OCI-LY1 (cell line): Measurements from ENCODE around the gene BEST3.
A peak's percentile ranks its signal among the peaks of the same experiment; 100 is the strongest.

Source experiments
- H2AFZ ChIP-seq: fragments of 200-600 bp; sonication (generic), shearing (Covaris generic); 2 replicates; pipeline ENCODE4 v1.6.0; 2014; ENCODE audit warnings: antibody characterized with exemption, mild to moderate bottlenecking, low read length
- H3F3A ChIP-seq: fragments of 200-600 bp; sonication (generic), shearing (Covaris generic); 2 replicates; pipeline ENCODE4 v1.6.0; 2014; ENCODE audit warnings: mild to moderate bottlenecking, antibody characterized with exemption, low read length, moderate library complexity; ENCODE audit not compliant: insufficient read depth
- H3K27ac ChIP-seq: fragments of 200-600 bp; sonication (generic); 2 replicates; pipeline ENCODE4 v1.5.1; 2014; ENCODE audit warnings: low read length, mixed run types, mild to moderate bottlenecking, low read depth; ENCODE audit not compliant: poor library complexity, severe bottlenecking
- H3K27me3 ChIP-seq: fragments of 200-600 bp; sonication (generic); 2 replicates; pipeline ENCODE4 v1.6.0; 2014; ENCODE audit warnings: antibody characterized with exemption, mild to moderate bottlenecking, low read length, moderate library complexity; ENCODE audit not compliant: insufficient read depth
- H3K36me3 ChIP-seq: fragments of 200-600 bp; sonication (generic); 2 replicates; pipeline ENCODE4 v1.6.1; 2014; ENCODE audit warnings: mild to moderate bottlenecking, antibody characterized with exemption, low read length, moderate library complexity, mixed read lengths; ENCODE audit not compliant: insufficient read depth
- H3K4me1 ChIP-seq: fragments of 200-600 bp; sonication (generic); 2 replicates; pipeline ENCODE4 v1.5.1; 2014; ENCODE audit warnings: mild to moderate bottlenecking, low read length, moderate library complexity; ENCODE audit not compliant: insufficient read depth, severe bottlenecking
- H3K4me2 ChIP-seq: fragments of 200-600 bp; sonication (generic), shearing (Covaris generic); 2 replicates; pipeline ENCODE4 v1.6.1; 2014; ENCODE audit warnings: low read length
- H3K4me3 ChIP-seq: fragments of 200-600 bp; sonication (generic); 2 replicates; pipeline ENCODE4 v1.5.1; 2014; ENCODE audit warnings: low read length, low read depth, mild to moderate bottlenecking, mixed read lengths; ENCODE audit not compliant: poor library complexity, severe bottlenecking
- H3K79me2 ChIP-seq: fragments of 200-600 bp; shearing (Covaris generic); 2 replicates; pipeline ENCODE4 v1.6.1; 2016; ENCODE audit warnings: mixed run types, low read length, mixed read lengths; ENCODE audit not compliant: insufficient read depth
- H3K9ac ChIP-seq: fragments of 200-600 bp; sonication (generic), shearing (Covaris generic); 2 replicates; pipeline ENCODE4 v1.6.1; 2014; ENCODE audit warnings: mild to moderate bottlenecking, low read length, mixed read lengths
- H3K9me2 ChIP-seq: fragments of 200-600 bp; sonication (generic), shearing (Covaris generic); 2 replicates; pipeline ENCODE4 v1.6.1; 2014; ENCODE audit warnings: low read depth, mild to moderate bottlenecking, low read length, mixed read lengths
- H3K9me3 ChIP-seq: fragments of 200-600 bp; shearing (Covaris generic); 2 replicates; pipeline ENCODE4 v1.6.1; 2014; ENCODE audit warnings: low read length, mixed read lengths
- H4K20me1 ChIP-seq: fragments of 200-600 bp; sonication (generic), shearing (Covaris generic); 2 replicates; pipeline ENCODE4 v1.6.0; 2016; ENCODE audit warnings: mild to moderate bottlenecking, low read length; ENCODE audit not compliant: insufficient read depth
- EZH2 ChIP-seq: fragments of 200-600 bp; sonication (generic), shearing (Covaris generic); IDR thresholded peaks from 2 replicates; pipeline ENCODE4 v1.8.0; 2017; ENCODE audit warnings: borderline replicate concordance, mixed run types, mild to moderate bottlenecking, antibody characterized with exemption, low read length, moderate library complexity, mixed read lengths
- TF ChIP-seq, protein P1 (sequence below): fragments of 200-600 bp; sonication (generic), shearing (Covaris generic); IDR thresholded peaks from 2 replicates; pipeline ENCODE4 v1.5.1; 2017; ENCODE audit warnings: mild to moderate bottlenecking, antibody characterized with exemption, low read length, moderate library complexity, mixed read lengths

The BEST3 gene

GRCh38 chr12:69704357-69704756, 5.3 kb upstream of the BEST3 start:
- Histone ChIP-seq H3F3A (no peaks in the 10 kb centered on the region), H3K9me2 (no peaks in the 10 kb centered on the region), H3K4me3 (no peak overlapping the region)

GRCh38 chr12:69703146-69703642, 4.1 kb upstream of the BEST3 start:
- peaks cover 67% of the 10 kb centered on the region for H3K4me1 ChIP-seq
- H3K9me2 ChIP-seq: no peaks in the 10 kb centered on the region
- H3K36me3 ChIP-seq: 0 out of 2 replicates have a peak, but pooled peaks cover 2% of the 10 kb centered on the region
- H3F3A ChIP-seq: no peaks in the 10 kb centered on the region
- no peaks in the 10 kb centered on the region for H3K9me3 ChIP-seq
- H4K20me1 ChIP-seq: no peaks in the 10 kb centered on the region
- TF ChIP-seq EZH2: no peak
- TF ChIP-seq, protein P1, sequence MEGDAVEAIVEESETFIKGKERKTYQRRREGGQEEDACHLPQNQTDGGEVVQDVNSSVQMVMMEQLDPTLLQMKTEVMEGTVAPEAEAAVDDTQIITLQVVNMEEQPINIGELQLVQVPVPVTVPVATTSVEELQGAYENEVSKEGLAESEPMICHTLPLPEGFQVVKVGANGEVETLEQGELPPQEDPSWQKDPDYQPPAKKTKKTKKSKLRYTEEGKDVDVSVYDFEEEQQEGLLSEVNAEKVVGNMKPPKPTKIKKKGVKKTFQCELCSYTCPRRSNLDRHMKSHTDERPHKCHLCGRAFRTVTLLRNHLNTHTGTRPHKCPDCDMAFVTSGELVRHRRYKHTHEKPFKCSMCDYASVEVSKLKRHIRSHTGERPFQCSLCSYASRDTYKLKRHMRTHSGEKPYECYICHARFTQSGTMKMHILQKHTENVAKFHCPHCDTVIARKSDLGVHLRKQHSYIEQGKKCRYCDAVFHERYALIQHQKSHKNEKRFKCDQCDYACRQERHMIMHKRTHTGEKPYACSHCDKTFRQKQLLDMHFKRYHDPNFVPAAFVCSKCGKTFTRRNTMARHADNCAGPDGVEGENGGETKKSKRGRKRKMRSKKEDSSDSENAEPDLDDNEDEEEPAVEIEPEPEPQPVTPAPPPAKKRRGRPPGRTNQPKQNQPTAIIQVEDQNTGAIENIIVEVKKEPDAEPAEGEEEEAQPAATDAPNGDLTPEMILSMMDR: no peak
- no peak overlapping the region for H3K9ac ChIP-seq
- H3K27me3 ChIP-seq: no peaks in the 10 kb centered on the region
- H3K4me3 ChIP-seq: no peak overlapping the region
- no peak overlapping the region for H2AFZ ChIP-seq
- peak overlapping the region; percentile 88 for H3K27ac ChIP-seq
- peaks cover 9% of the 10 kb centered on the region for H3K79me2 ChIP-seq
- no peak overlapping the region for H3K4me2 ChIP-seq

More at GRCh38 chr12:69704357-69704756, 5.3 kb upstream of the BEST3 start:
- Histone ChIP-seq H3K27ac (peak overlapping the region; percentile 71), H3K4me1 (peaks cover 70% of the 10 kb centered on the region), H3K9ac (no peak overlapping the region), H3K4me2 (no peak overlapping the region), H3K27me3 (no peaks in the 10 kb centered on the region), H3K79me2 (no peaks in the 10 kb centered on the region), H3K9me3 (no peaks in the 10 kb centered on the region), H3K36me3 (no peaks in the 10 kb centered on the region), H4K20me1 (no peaks in the 10 kb centered on the region), H2AFZ (no peak overlapping the region)
- TF ChIP-seq, protein P1: no peak
- TF ChIP-seq EZH2: no peak

DNA sequence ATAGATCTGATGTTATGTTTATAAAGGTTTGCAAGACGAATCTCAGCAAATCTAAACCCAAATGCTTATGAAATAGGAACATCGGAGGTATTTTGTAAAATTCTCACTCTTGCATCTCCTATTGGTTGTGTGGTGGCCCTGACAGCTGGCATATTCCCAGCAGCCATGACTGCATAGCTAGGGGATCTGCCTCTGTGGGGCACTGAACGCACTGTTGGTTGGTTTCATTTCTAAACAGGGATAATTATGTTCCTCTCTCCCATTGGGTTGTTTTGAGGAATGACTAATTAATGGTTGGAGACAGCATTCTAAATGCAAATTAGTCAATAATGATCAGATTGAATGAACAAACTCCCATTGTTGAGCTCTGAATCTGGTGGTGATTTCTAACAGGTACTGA, 2.7 kb upstream of the BEST3 start:
- Histone ChIP-seq H3F3A (no peaks in the 10 kb centered on the region), H3K9ac (peak overlapping the region; percentile 41), H3K4me3 (peak overlapping the region; percentile 34), H4K20me1 (no peaks in the 10 kb centered on the region), H2AFZ (peak overlapping the region; percentile 79), H3K4me2 (peak overlapping the region; percentile 55), H3K9me3 (no peaks in the 10 kb centered on the region), H3K36me3 (peaks cover 13% of the 10 kb centered on the region; the same call in 1 of the 2 replicates), H3K79me2 (peaks cover 23% of the 10 kb centered on the region), H3K27ac (peak overlapping the region; percentile 88), H3K9me2 (no peaks in the 10 kb centered on the region), H3K27me3 (no peaks in the 10 kb centered on the region), H3K4me1 (peaks cover 59% of the 10 kb centered on the region)
- TF ChIP-seq, protein P1: no peak
- no peak for TF ChIP-seq EZH2
